HEK293 (cell line): ENCODE measurements around the gene IPO13.

ENCODE experiments used
- HOXD13 ChIP-seq: sonication (generic); formaldehyde crosslinking; IDR thresholded peaks from 2 replicates; pipeline ENCODE4 v1.8.0; 2022; ENCODE audit warnings: missing genetic modification reagents, borderline replicate concordance
- PRDM4 ChIP-seq: fragments of 450-650 bp; formaldehyde crosslinking; IDR thresholded peaks from 2 replicates; pipeline ENCODE4 v1.5.1; 2017; ENCODE audit warnings: missing biosample characterization, missing genetic modification characterization
- REPIN1 ChIP-seq: fragments of 450-650 bp; formaldehyde crosslinking; IDR thresholded peaks from 2 replicates; pipeline ENCODE4 v1.5.1; 2017; ENCODE audit warnings: missing biosample characterization, missing genetic modification characterization, low read depth
- SETDB1 ChIP-seq: IDR thresholded peaks from one replicate; pipeline ENCODE4 v1.6.1; 2017; ENCODE audit warnings: mild to moderate bottlenecking, low read length, moderate library complexity, mixed read lengths; ENCODE audit not compliant: insufficient read length
- ZBTB1 ChIP-seq: fragments of 450-650 bp; formaldehyde crosslinking; IDR thresholded peaks from 2 replicates; pipeline ENCODE4 v1.5.1; 2016; ENCODE audit warnings: missing biosample characterization, missing genetic modification characterization
- ZBTB20 ChIP-seq: fragments of 450-650 bp; formaldehyde crosslinking; IDR thresholded peaks from 2 replicates; pipeline ENCODE4 v1.5.1; 2016; ENCODE audit warnings: missing biosample characterization, missing genetic modification characterization
- ZBTB7A ChIP-seq: fragments of 450-650 bp; formaldehyde crosslinking; IDR thresholded peaks from 2 replicates; pipeline ENCODE4 v1.5.1; 2016; ENCODE audit warnings: low read depth, missing biosample characterization, missing genetic modification characterization
- ZNF10 ChIP-seq: fragments of 450-650 bp; formaldehyde crosslinking; IDR thresholded peaks from 2 replicates; pipeline ENCODE4 v1.5.1; 2017; ENCODE audit warnings: missing biosample characterization, missing genetic modification characterization
- ZNF274 ChIP-seq, 2 experiments: fragments of 200-500 bp in 1 of 2; fragments of 450-650 bp in 1 of 2; sonication (Bioruptor generic) in 1 of 2; formaldehyde crosslinking in 1 of 2; IDR thresholded peaks; 2 replicates each; pipeline versions ENCODE4 v1.5.1 to v1.6.1; 2014 to 2016; ENCODE audit warnings: borderline replicate concordance in 1 of 2, inconsistent platforms in 1 of 2, low read length in 1 of 2, missing biosample characterization in 1 of 2, missing genetic modification characterization in 1 of 2
- TF ChIP-seq, protein P1 (sequence below): fragments of 450-650 bp; formaldehyde crosslinking; IDR thresholded peaks from 2 replicates; pipeline ENCODE4 v1.5.1; 2016; ENCODE audit warnings: missing biosample characterization, missing genetic modification characterization
- TF ChIP-seq, protein P2 (sequence below): fragments of 450-650 bp; formaldehyde crosslinking; IDR thresholded peaks from 2 replicates; pipeline ENCODE4 v1.5.1; 2016; ENCODE audit warnings: missing biosample characterization, missing genetic modification characterization
- TF ChIP-seq, protein P3 (sequence below): fragments of 450-650 bp; IDR thresholded peaks from 2 replicates; pipeline ENCODE4 v1.5.1; 2018; ENCODE audit warnings: missing biosample characterization, missing genetic modification characterization

DNA sequence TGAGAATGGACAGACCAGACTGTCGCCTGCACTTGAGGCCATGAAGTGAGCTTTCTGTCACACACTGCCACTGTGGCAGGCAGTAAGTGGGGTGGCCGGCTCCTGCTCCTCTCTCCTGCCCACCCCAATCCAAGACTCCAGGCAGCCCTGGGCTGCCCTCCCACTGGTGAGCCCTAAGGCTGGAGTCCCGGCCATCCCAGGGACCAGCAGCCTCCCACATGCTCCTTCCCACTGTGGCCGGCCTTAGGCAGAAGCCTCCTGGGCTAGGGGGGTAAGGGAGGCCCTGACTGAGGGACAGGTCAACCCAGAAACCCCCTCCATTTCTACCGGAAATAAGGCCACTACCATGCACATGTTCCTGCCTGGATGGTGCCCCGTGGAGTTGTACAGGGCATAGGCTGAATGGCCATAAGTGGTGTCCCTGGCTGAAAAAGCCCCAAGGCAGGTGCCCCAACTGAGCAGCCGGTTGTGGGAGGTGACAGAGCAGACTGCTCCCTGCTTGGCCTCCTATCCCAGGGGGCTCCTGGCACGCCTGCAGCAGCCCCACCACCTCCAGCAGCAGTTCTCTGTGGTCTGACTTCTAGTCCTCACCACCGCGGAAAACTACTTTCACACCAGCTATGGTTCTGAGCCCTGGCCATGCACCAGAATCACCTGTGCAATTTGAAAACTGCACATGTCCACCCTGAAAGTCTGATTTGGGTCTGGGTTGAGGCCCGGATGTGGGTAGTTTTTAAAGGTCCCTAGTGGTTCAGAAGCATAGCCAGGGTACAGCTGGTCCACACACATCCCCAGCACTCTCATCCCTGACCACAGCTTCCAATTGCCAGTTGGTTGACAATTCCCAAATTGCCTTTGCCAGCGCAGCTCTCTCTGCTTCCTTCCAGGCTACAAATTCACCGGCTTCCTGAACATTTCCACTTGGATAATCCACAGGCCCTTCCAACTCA, 14.8 kb upstream of the IPO13 start:
- TF ChIP-seq, protein P1, sequence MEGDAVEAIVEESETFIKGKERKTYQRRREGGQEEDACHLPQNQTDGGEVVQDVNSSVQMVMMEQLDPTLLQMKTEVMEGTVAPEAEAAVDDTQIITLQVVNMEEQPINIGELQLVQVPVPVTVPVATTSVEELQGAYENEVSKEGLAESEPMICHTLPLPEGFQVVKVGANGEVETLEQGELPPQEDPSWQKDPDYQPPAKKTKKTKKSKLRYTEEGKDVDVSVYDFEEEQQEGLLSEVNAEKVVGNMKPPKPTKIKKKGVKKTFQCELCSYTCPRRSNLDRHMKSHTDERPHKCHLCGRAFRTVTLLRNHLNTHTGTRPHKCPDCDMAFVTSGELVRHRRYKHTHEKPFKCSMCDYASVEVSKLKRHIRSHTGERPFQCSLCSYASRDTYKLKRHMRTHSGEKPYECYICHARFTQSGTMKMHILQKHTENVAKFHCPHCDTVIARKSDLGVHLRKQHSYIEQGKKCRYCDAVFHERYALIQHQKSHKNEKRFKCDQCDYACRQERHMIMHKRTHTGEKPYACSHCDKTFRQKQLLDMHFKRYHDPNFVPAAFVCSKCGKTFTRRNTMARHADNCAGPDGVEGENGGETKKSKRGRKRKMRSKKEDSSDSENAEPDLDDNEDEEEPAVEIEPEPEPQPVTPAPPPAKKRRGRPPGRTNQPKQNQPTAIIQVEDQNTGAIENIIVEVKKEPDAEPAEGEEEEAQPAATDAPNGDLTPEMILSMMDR (tag by site-specific recombination): no peak
- TF ChIP-seq REPIN1: no peak
- no peak for TF ChIP-seq HOXD13
- TF ChIP-seq ZBTB1 (tag by site-specific recombination): no peak
- no peak for TF ChIP-seq PRDM4 (tag by site-specific recombination)
- TF ChIP-seq, protein P2, sequence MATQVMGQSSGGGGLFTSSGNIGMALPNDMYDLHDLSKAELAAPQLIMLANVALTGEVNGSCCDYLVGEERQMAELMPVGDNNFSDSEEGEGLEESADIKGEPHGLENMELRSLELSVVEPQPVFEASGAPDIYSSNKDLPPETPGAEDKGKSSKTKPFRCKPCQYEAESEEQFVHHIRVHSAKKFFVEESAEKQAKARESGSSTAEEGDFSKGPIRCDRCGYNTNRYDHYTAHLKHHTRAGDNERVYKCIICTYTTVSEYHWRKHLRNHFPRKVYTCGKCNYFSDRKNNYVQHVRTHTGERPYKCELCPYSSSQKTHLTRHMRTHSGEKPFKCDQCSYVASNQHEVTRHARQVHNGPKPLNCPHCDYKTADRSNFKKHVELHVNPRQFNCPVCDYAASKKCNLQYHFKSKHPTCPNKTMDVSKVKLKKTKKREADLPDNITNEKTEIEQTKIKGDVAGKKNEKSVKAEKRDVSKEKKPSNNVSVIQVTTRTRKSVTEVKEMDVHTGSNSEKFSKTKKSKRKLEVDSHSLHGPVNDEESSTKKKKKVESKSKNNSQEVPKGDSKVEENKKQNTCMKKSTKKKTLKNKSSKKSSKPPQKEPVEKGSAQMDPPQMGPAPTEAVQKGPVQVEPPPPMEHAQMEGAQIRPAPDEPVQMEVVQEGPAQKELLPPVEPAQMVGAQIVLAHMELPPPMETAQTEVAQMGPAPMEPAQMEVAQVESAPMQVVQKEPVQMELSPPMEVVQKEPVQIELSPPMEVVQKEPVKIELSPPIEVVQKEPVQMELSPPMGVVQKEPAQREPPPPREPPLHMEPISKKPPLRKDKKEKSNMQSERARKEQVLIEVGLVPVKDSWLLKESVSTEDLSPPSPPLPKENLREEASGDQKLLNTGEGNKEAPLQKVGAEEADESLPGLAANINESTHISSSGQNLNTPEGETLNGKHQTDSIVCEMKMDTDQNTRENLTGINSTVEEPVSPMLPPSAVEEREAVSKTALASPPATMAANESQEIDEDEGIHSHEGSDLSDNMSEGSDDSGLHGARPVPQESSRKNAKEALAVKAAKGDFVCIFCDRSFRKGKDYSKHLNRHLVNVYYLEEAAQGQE (tag by site-specific recombination): no peak
- TF ChIP-seq, protein P3, sequence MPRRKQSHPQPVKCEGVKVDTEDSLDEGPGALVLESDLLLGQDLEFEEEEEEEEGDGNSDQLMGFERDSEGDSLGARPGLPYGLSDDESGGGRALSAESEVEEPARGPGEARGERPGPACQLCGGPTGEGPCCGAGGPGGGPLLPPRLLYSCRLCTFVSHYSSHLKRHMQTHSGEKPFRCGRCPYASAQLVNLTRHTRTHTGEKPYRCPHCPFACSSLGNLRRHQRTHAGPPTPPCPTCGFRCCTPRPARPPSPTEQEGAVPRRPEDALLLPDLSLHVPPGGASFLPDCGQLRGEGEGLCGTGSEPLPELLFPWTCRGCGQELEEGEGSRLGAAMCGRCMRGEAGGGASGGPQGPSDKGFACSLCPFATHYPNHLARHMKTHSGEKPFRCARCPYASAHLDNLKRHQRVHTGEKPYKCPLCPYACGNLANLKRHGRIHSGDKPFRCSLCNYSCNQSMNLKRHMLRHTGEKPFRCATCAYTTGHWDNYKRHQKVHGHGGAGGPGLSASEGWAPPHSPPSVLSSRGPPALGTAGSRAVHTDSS (tag by site-specific recombination): no peak
- TF ChIP-seq SETDB1: no peak
- TF ChIP-seq ZNF10: no peak
- TF ChIP-seq ZBTB7A (tag by site-specific recombination): no peak
- no peak for TF ChIP-seq ZNF274 (IDR thresholded peaks at IDR 0.05; ENCODE audit: low read length)
- TF ChIP-seq ZNF274 (tag by site-specific recombination; IDR thresholded peaks at IDR 0.05; ENCODE audit: borderline replicate concordance): no peak
- TF ChIP-seq ZBTB20: no peak
